ENCODE measurements around the gene IL1RAP.

The IL1RAP gene

DNA sequence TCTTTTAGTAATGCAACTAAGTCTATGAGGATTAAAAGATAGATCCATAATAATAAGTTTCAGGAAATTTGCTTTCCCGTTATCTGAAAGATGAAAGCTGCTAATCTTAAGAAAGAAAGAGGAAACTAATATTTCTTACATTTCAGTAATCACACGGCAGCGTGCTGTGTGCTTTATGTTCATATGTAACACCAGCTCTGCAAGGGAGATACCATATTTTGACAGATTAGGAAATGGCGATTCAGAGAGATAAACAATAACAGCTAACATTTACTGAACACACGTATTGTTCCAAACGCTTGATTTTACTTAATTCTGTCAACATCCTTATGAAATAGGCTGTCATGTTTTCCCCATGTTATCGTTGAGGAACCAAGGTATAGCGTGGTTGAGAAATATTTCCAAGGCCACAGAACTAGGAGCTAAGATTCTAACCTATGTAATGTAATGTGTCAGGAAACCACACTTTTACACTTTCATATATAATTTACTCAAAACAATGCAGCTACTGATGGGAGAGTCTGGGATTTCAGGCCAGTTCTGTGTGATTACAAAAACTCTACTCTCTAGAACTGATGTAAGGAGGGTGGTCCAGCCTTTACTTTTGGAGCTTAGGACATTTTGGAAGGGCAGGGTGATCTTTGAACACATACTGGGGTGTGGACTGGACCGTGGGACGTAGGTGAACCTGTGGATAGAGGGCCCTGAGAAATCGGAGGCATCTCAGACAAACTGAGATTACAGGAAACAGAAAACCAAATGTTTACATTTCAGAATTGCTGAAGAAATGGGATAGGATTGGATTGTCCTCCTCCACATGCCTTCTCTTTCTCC, 100.6 kb downstream of the IL1RAP start:
- no peak for DNase-seq (ENCODE audit: low read depth)

DNA sequence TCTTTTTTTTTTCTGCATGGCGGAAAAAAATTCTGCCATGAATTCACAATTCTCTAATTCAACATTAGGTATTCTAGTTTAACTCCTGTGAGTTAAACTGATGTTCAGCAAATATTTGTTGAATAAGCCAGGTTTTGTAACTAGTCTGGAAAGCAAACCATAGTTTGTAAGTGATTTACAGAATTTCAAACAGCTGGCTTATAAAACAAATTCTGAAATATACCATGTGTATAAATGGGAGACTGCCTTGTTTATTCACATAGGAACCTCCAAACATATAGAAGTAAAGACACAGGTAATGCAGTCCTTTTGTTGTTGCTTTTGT, 101.1 kb downstream of the IL1RAP start:
- DNase-seq (ENCODE audit: low read depth), result no peak

DNA sequence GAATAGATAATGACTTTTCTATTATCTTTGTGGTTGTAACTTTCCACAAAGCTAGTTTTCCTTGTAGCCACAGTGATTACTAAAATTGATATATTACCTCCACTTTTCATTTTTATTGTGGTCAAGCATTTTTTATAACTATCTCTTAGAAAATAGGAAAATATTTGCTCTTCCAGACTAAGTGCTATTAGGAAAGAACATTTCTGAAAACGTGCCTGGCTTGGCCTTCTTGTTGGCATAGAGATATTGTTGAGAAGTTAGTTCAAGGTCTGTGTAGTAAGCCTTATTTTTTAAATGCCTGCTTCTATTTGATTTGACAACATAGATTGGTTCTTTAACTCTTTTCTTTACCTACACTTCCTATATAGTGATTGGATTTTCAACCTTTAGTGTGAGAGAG, 101.7 kb downstream of the IL1RAP start:
- DNase-seq (ENCODE audit: low read depth), result no peak

DNA sequence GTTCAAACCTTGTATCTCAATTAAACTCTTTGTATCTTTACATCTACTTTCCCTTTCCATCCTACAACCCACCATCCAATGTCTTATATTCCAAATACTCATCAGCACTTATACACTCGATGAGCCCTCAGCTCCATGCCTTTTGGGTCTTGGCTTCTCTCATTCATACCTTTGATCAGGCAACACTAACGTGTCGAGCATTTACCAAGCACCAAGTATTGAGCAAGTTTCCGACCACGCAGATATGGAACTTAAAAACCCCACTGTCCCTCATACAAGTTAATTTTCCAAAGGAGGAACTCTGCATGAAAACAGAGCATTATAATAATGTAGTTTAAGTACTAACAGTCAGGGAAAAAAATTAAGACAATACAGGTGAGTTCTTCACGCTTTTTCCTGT, 102.8 kb downstream of the IL1RAP start:
- no peak for DNase-seq (ENCODE audit: low read depth)

DNA sequence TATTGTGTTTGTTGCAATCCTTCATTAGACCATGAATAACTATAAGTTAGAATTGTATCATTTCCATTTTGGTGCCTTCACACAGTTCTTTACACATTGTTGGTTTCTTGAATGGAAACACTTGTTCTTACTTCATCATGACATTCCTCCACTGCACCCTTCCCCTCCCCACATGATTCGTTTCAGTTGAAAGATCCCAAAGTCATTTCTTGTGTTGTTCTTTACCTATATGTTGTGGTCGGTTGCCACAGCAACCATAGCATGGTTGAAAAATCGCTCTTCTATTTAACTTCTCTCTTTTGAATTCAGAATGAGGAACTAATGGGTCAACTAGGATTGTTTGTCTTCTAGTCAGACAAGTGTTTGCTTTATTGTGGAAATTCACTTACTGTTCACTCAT, 103.3 kb downstream of the IL1RAP start:
- DNase-seq (ENCODE audit: low read depth), result no peak

DNA sequence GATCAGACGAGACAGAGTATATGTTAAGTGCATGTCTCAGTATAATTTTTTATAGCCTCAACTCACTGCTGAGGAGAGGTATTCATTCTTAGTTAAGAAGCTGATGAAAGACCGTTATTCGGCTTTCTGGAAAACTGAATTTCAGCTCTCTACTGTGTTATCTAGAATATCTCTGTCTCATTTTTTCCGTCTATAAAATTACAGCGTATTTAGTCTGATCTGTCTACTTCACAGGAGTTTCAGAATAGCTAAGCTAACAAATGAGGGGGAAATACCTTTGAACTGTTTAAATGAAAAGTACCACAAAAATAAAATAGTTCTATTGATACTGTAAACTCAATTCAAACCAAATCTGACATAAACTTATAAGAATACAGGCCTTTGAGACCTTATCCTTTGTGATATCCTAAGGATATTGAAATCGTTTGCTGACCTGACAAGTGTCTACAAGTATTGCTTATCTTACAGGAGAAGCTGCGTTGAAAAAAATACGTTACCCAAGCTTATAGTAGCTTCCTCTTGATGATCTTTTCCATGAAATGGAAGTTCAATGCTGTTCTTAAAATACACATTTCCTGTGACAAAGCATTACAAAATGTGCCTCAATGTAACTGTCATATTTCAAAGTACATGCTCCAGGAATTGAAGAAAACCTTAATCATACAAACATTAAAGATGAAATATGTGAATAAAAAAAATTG, 104.6 kb downstream of the IL1RAP start:
- no peak for DNase-seq (ENCODE audit: low read depth)

DNA sequence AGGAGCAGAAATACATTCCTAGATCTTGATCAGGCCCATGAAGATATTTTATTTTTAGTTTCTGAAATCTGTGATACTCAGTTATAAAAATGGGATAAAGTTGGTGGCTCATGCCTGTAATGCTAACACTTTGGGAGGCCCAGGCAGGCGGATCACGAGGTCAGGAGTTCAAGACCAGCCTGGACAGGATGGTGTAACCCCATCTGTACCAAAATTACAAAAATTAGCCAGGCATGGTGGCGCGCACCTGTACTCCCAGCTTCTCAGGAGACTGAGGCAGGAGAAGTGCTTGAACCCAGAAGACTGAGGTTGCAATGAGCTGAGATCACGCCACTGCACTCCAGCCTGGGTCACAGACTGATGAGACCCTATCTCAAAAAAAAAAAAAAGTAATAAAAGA, 105.5 kb downstream of the IL1RAP start:
- no peak for DNase-seq (ENCODE audit: low read depth)

DNA sequence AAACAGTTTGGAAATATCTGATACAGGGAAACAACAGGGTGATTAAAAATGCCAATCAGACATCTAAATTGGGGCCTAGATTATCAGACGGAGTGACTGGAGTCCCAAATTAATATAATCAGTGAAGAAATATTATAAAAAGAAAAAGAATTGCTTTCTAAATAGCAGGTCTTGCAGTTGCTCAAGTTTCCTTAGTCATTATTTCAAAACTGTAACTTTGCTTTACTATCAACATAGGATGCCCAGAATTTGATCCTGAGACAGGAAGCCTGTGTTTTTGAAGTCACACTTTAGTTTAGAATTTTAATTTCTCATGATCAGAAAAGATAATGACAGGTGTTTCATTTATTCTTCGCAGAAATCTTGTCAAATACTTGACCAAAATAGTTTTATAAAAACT, 105.9 kb downstream of the IL1RAP start:
- no peak for DNase-seq (ENCODE audit: low read depth)

DNA sequence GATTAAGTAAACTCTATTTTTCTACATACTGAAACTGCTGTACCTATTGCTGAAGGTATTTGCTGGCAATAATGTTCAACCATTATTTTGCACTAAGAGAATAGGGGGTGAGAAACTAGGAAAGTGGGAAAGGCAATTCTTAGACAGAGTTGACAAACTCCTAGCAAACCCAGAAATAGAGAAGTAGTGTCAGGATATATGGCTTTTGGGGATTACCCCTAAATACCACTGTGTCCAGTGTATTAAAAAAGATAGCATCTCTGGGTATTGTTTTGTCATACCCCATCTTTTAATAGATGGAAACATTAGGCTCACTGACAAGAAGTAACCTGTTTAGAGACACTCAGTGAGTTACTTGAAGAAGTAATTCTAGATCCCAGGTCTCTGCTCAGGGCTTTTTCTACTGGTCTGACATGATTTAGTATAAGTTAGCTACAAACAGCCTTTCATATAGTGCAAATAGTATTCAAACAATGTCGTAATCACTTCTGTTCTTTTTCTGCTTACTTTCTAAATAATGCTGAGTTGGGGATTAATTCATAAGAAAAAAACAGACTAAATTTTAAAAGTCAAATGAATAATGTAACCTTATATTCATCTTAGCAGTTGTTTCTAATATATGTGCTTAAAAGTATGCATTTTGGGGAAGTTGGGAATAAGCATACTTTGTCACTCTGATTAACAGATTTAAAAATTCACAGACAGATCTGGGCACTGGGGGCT, 107.2 kb downstream of the IL1RAP start:
- DNase-seq (ENCODE audit: low read depth), result no peak

DNA sequence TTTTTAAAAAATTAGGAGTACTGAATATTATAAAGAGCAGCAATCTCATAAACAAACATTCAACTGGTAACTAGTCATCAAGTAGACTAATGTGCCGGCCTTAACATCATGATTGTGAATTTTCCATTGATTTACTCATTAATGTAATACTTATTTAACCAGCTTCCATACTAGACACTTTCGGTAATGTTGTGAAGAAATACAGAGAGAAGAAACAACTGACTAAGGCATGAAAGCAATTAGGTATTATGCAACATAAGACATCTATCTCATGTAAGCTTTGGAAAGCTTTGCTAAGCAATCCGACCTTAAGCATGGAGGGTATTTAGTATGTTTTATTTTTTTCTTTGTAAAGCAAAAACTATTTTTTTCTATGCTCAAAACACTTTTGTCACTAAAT, 108.0 kb downstream of the IL1RAP start:
- DNase-seq (ENCODE audit: low read depth), result no peak

DNA sequence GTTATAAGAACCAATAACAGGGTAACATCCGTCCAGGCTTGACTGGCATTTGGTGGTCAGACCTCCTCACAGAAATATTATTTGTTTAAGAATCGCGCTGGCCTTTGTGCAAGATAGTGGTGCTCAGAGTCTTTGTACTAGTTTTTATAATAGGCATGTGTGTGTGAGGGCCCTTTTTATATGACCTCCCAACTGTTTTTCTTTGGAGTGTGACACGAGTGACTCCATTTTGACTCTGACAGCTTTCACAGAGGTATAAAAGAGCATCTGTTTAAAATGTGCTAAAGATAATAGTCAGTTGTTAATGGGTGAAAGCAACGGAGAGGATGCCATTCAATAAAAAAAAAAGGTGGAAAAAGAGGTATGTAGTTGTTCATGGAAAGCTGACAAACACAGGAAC, 110.4 kb downstream of the IL1RAP start:
- DNase-seq (ENCODE audit: low read depth), result no peak

DNA sequence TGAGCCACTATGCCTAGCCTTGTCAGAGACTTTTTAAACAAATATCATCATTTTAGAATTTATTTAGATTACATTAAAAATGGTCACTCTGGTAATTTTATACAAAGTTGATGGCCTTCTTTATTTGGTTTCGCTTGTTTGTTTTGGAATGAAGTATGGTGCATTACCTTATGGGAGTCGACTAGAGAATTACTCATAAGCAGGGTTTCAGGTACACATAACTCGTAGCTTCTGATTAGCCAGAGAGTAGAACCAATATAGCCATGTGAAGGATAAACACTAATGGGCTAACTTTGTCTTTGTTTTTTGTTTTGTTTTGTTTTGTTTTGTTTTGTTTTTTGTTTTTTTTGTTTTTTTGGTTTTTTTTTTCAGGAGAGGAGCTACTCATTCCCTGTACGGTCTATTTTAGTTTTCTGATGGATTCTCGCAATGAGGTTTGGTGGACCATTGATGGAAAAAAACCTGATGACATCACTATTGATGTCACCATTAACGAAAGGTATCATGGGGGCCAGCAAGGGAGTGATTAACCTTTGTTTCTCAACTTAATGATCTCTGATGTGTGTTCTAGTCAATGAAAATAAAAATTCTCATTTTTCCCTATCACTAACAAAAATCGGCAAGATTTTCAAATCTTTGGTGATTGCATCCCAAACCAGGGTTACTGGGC, 113.2 kb downstream of the IL1RAP start:
- no peak for DNase-seq (ENCODE audit: low read depth)

DNA sequence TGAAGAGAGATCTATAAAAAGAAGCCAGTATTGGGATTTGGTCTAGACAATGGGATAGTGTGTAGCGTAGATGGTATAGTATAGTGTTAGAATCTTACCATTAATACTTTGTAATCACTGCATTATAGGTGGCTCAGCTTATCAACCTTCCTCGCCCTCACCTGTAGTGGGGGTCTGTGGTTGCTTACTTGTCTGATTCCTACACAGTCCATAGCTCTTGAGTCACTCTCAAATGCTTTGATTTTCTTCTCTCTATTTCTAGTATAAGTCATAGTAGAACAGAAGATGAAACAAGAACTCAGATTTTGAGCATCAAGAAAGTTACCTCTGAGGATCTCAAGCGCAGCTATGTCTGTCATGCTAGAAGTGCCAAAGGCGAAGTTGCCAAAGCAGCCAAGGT, 115.2 kb downstream of the IL1RAP start:
- DNase-seq (ENCODE audit: low read depth), result no peak

DNA sequence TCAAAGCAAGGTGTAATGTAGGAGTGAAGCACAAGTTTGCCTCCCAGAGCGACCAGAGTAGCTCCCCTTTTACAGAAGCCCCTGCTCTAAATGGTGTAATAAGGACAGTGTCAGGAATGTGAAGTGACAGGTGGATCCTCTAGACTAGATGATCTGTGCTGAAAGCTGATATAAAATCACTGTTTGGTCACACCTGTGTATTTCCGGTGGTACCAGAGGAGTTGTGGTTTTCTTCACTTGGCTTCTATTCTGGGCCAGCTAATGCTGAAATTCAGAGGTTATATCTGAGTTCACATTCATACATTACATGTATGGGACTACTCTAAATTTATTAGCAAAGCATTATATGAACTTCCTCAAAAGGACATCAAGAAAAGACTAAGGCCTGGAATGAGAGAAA, 117.4 kb downstream of the IL1RAP start:
- no peak for DNase-seq (ENCODE audit: low read depth)

DNA sequence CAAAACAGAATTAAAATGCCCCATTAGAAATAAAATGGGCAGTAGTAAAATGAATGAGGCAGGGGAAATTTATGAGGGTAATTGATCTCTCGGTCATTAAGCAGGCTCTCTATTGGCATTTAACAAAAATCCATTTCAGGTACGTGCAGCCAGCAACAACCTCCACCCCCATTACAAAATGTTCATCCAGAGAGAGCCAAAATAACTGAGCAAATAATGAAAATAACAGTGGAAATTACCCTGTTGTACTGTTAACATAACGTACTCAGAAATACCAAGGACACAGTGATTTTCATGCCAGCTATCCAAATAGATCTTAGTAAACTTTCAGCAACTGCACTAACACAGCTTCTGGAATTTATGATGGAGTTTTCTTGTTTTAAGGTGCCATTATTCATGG, 127.7 kb downstream of the IL1RAP start:
- no peak for DNase-seq (ENCODE audit: low read depth)

DNA sequence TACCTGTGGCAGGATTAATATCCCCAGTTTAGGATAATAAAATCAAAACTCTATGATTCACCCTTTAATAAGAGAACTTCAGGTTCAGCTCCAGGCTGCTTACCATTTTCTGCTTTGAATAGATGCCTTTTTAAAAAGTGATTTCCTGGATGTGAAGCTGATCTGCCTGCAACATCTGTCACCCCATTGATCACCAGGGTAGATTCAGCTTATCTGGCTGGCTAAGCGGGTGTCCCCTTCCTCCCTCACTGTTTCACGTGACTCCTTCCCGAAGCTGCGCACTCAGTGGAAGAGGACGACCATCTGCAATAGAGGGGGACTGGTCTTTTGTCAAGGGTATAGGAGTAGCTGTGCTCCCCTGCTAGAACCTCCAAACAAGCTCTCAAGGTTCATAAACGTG, 128.1 kb downstream of the IL1RAP start:
- no peak for DNase-seq (ENCODE audit: low read depth)

DNA sequence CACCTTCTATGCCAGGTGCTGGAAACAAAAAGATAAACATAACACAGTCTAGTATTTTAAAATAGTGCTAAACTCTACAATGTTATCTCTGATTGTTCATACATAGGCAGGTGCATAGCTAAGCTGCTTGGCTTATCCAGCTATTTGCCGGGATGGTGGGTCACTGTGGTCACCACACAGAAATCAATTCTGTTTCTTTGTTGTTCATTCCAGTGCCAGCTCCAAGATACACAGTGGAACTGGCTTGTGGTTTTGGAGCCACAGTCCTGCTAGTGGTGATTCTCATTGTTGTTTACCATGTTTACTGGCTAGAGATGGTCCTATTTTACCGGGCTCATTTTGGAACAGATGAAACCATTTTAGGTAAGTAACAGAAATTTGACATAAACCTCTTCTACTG, 130.2 kb downstream of the IL1RAP start:
- DNase-seq (ENCODE audit: low read depth), result no peak

DNA sequence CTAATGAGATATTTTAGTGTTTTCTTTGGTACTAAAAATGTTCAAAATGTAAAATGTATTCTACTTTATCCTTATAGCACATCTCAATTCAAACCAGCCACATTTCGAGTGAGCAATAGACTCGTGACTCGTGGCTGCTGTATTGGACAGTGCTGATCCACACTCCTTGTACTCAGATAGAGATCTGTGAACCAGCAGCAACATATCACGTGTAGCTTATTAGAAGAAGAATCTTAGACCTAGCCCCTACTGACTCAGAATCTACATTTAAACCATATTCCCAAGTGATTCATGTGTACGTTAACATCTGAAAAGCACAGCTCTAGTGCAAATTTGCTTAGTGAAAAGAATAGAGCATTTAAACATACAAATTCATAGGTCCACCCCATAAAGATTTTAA, 130.9 kb downstream of the IL1RAP start:
- DNase-seq (ENCODE audit: low read depth), result no peak

DNA sequence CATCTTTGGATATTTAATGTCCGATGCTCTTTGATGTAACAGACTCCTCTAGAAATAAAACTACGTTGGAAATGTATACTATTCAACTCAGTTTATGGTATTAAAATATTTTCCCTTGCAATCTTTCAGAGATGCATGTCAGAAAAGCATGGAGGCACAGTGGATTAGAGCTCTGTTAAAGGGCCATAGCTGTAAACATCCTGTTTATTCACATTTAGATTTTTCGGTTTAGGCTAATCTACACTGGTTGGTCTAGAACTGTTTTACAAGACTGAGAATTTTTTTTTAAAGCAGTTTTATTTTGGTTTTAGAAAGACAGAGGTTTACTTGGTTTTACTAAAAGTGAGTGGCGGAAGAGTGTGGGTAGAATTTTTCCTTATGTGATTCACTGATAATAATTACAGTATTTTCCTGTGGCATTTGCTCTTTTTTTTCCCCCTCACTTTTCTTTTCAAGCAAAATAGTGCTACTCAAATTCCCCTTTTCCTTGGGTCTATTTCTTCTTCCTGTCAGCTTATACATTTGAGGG, 132.1 kb downstream of the IL1RAP start:
- no peak for DNase-seq (ENCODE audit: low read depth)

DNA sequence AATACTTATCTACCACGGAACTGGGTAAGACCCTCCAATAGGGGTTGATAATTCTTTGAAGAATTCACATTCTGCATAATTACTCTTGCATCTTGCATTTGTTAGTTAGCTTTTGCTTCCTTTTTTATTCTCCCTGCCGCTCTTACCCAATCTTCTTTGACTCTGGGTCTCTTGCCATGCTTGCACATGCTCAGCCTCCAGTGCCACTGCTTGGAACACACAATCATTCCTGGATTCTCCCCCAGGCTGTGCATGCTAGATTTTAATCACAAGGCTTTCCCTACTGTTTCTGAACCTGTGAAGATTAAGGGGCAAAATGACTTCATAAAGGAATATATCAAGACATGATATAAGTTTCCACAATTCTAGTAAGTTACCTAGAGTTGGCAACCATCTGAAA, 133.1 kb downstream of the IL1RAP start:
- DNase-seq (ENCODE audit: low read depth), result no peak

DNA sequence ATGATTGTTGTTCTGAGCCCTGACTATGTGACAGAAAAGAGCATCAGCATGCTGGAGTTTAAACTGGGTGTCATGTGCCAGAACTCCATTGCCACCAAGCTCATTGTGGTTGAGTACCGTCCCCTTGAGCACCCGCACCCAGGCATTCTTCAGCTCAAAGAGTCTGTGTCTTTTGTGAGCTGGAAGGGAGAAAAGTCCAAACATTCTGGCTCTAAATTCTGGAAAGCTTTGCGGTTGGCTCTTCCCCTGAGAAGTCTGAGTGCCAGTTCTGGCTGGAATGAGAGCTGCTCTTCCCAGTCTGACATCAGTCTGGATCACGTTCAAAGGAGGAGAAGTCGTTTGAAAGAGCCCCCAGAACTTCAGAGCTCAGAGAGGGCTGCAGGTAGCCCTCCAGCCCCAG, 142.0 kb downstream of the IL1RAP start:
- DNase-seq (ENCODE audit: low read depth), result no peak

DNA sequence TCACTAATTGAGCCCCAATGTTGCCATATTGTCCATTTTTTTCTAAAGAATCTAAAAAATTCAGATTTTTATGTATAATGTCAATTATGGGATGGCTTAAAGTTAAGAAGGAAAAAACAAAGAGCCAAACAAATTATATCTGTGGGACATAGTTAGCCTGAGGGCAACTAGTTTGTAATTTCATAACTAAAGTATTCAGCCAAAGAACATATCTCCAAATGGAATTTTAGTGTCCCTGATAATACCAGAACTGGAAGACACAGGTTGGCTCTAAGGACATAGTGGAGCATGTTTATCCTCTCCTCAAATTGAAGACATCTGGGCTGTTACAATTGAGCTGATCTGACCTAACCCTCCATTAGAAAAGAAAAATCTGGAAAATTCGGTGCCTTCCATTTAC, 144.2 kb downstream of the IL1RAP start:
- DNase-seq (ENCODE audit: low read depth), result no peak

DNA sequence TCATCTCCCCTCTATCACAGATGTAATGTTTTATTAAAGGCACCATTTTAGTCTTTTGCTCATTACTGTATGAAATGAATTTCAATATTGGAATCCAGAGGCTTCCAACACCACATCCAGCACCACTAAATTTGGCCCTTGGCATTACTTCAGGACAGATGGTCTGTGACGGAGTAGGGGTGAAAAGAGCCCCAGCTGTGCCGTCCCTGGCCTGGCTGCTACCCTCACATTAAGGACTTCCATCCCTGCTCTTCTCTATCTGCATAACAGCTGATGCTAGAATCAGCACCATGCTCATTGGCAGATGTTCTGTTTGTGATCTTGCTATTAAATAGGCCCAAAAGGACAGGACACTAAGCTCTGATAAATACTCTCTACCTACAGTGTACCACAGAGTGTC, 152.9 kb downstream of the IL1RAP start:
- no peak for DNase-seq (ENCODE audit: low read depth)
